NCI-H82 treated with DMSO at 0.1 percent for 48 hours (cell line): ENCODE measurements around the gene TMEM134.
"Not testable (repeated sequence)": the region's sequence is repeated elsewhere in the genome, so short reads cannot be mapped to it uniquely, and the experiment has no call there.

Experiments used
- DNase-seq: peaks from one replicate; lab custom pipeline; 2025; ENCODE audit not compliant: unreplicated experiment; lab: John Stamatoyannopoulos, UW

TMEM134 gene

GRCh38 chr11:67439321-67440228, 29.5 kb downstream of the TMEM134 start:
- no peak for DNase-seq

GRCh38 chr11:67438158-67438902, 30.7 kb downstream of the TMEM134 start:
- DNase-seq = no peak

- no peak for DNase-seq
These were observed 31.3 kb downstream of the TMEM134 start for GRCh38 chr11:67437809-67438157.

GRCh38 chr11:67437082-67437808, 31.8 kb downstream of the TMEM134 start, which contains the start of gene PTPRCAP:
PTPRCAP (minus strand) TSS chr11:67437682; CDS start chr11:67437619, 63 bp downstream.
- no peak for DNase-seq

- DNase-seq = no peak
These were observed 32.5 kb downstream of the TMEM134 start for GRCh38 chr11:67436459-67437081.

GRCh38 chr11:67435727-67436458, 33.2 kb downstream of the TMEM134 start:
- DNase-seq = no peak

- no peak for DNase-seq
These were observed 33.9 kb downstream of the TMEM134 start for GRCh38 chr11:67435031-67435726.

- no peak for DNase-seq
These were observed 34.6 kb downstream of the TMEM134 start for GRCh38 chr11:67434395-67434881.

GRCh38 chr11:67433536-67434394, 35.3 kb downstream of the TMEM134 start:
- DNase-seq = no peak

- DNase-seq = no peak
These were observed 36.2 kb downstream of the TMEM134 start for GRCh38 chr11:67432655-67433349.

- no peak for DNase-seq
These were observed 37.5 kb downstream of the TMEM134 start for GRCh38 chr11:67431346-67432249.

GRCh38 chr11:67429722-67430121, 39.3 kb downstream of the TMEM134 start:
- DNase-seq = no peak

- DNase-seq = no peak
These were observed 39.9 kb downstream of the TMEM134 start for GRCh38 chr11:67429038-67429668.

GRCh38 chr11:67428052-67429001, 40.7 kb downstream of the TMEM134 start, which contains the start of gene RPS6KB2:
RPS6KB2 (plus strand) TSS chr11:67428494; CDS start chr11:67428546, 52 bp downstream.
- peak; percentile 86 for DNase-seq

- not testable (repeated sequence) for DNase-seq
These were observed 41.6 kb downstream of the TMEM134 start for GRCh38 chr11:67427364-67427859.
